HTERT RPE-1 (cell line): ENCODE data around the gene TARP.

Experiments used
- in situ Hi-C: fragments of 300-500 bp; cut with MboI; formaldehyde crosslinking; loops from 4 replicates; pipeline ENCODE4 v1.14.3; 2020; ENCODE audit warnings: low sequenced_read_pairs

The TARP gene

DNA sequence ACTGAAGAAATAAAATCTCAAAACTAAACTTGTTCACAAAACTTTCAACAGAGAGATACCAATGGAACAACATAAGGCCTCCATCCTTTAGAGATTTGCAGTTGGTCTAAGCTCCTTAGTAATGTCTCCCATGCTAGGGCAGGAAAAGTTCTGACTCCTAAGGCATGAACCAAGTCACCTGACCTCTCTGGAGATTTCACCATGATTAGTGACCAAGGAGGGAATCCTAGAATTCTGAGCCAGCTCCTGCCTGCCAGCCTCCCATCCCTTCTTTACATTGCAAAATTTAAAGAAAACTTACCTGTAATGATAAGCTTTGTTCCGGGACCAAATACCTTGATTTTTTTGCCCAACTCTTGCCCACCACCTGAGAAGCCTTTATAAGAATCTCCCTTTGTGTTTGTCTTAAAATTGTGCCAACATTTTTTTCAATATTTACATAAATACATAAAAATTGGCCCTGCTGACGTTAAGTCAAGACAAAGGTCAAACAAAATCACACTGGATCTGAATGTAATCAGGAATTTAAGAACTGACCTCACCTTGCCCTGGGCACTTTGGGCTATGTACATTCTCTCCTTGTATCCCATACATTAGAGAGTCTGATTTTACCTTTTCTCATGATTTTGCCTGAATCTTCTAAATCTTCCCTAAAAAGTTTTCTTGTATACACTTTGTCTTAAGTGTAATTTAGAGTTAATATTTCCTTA is at the start of gene TARP:
Gene TARP, minus strand, starts transcription at position 351 of the 710 bp plus-strand sequence.
- in situ Hi-C loops = no loop called here

DNA sequence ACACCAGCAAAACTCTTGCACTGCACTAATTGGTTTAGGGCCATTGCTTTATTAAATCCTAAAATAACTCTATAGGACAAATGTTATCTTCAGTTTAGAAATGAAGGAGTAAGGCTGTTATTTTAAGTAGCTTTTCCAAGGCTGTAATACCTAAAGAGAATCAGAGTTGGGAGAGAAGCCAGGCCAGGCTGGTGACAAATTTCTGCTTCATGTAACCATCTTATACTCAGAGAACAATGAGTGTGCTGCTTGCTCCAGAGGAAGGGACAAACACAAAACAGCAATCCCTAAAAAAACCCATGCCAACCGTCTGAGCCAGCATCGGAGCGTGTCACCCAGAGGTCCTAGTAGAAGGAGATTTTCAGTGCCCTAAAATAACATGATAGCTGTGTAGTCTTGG is 49.7 kb upstream of the TARP start:
- in situ Hi-C loops = no loop called here

DNA sequence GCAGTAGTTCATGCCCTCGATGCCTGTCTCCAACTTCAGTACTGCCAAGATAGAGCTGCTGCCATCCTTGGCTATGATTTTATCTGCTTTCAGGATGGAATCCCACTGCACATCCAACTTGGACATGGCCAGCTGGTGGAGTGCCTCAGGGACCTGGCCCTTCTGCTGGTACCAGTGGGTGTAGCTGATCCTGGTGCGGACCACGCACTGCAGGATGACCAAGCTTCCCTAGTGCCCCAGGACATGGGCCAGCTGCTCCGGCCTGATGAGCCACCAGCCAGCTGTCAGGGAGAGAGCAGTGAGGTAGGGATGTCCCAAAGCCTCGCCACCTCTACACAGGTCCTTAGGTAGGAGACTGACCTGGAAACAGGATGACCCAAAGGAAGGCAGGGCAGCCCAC is 49.0 kb upstream of the TARP start:
- in situ Hi-C loops = no loop called here

DNA sequence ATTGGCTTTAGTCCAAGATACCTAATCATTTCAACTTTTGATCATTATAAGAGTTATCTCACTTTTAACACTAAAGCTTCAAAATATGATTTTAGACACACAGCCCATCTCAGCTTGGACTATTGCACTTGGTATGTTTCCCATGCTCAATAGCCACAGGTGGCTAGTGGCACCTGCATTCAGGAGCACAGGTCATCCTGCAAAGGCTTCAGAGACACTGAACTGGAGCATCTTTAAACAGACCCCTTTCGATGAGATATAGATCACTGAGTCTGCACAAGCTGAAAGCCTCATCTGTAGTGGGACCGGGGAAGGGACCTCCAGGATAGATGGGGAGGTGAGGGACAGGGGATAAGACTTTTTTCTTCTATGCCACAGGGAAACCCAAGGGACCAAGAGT is 48.5 kb upstream of the TARP start:
- in situ Hi-C loops = no loop called here

DNA sequence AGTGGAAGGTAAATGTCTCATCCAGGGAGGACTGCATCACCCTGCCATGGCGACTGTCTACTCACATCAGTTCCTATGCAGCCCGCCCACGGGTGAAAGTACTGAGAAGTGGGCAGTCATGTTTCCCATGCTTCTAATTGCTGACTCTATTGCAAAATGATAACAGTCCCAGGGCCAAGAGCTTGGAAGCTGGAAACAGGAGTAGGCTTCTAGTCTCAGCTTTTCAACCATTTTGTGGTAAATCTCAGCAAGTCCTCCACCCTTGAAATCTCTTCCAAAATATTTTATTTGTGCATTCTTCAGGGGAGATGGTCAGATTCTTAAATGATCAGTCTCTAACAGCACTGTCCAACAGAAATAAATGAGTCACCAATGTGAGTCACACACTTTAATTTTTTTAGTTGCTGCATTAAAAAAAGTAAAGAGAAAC is 48.1 kb upstream of the TARP start:
- in situ Hi-C loops = no loop called here

DNA sequence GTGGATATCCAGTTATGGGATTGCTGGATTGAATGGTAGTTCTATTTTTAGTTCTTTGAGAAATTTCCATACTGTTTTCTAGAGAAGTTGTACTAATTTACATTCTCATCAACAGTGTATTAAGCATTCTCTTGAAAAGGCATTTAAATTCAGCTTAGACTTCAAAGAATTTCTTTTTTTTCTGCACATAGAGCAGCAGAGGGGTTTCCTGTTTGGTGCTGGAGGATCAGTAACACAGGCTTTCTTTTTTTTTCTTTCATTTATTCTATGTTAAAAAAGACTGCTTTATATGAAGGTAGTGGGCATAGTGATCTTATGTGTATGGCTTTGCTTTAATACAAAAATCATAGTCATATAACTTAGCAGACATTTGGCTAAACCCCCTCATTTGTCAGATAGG is 47.6 kb upstream of the TARP start:
- in situ Hi-C loops = no loop called here

DNA sequence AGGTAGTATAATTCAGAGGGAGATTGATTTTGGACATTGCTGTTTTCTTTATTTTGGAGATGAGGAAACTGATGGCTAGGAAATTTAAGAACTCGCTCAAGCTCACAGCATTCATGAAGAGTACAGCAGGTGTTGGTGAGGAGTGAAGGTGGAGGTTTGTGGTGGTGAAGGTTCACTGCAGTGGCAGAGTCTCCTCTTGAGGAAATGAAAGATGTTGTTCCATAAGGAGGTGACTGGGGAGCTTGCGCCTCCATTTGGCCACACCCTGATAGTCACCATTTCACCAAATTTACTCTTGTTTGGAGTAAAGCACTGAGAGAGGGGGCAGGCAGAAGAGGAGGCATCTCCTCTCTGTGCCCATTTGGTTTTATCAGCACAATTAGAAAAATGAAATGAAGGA is 46.4 kb upstream of the TARP start:
- in situ Hi-C loops = no loop called here

DNA sequence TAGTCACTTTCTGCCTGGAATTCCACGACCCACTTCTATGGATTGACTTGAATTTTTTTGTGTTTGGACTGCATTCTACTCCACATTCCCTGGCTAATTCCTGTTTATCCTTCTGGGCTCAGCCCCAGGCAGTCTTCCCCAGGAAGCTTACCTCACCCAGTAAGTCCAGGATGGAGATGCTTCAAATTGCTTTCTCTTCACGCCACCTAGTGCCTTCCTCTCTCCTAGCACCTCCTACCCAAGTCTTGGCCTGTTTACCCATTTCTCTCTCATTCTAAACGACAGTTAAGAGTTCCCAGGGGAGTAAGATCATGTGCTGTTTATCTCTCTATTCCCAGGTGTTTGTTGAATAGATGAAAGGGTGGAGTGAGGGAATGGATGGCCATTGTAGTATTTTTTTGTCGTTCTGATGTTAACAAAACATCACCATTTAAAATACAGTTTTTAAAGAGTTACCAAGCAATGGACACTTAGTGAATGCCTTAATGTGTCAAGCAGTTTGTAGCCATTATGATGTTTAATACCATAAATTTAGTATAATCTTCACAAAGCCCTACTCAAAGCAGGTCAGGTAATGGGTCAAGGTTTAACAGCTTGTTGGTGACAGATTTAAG is 45.5 kb upstream of the TARP start:
- in situ Hi-C loops = no loop called here

DNA sequence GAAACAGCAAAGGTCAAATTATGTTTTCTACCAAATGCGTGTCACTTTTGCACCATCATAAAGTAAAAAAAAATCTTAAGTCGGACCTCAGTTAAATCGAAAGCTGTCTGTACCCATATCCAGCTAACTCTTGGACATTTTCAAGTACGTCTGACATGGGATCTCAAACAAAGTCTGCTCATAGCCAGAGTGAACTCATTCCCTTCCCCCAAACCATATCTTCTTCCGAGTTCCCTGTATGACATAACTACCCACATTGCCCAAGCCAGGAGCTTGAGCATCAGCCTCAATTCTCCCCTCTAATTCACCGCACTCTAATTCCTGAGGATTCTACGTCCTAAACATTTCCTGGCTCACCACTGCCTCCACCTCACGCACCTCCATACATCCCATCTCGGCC is 44.8 kb upstream of the TARP start:
- in situ Hi-C loops = no loop called here

DNA sequence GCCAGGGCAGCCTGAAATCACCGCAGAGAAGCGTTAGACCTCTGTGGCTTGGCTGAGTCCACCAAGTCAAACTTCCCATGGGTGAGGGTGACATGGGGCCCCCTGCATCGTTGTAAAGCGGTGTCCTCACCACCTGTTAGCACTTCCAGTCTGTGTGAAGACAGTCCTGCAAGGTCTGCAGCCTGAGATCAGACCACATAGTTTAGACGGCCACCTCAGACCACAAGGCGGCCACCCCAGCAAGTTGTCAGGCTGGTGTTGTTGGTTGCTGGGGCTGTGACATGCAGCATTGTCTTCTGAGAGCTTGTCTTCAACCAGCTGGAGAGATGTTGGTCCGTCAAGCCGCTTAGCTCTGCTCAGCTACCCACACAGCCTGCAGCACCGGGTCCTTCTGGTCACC is 44.1 kb upstream of the TARP start:
- in situ Hi-C loops = no loop called here

DNA sequence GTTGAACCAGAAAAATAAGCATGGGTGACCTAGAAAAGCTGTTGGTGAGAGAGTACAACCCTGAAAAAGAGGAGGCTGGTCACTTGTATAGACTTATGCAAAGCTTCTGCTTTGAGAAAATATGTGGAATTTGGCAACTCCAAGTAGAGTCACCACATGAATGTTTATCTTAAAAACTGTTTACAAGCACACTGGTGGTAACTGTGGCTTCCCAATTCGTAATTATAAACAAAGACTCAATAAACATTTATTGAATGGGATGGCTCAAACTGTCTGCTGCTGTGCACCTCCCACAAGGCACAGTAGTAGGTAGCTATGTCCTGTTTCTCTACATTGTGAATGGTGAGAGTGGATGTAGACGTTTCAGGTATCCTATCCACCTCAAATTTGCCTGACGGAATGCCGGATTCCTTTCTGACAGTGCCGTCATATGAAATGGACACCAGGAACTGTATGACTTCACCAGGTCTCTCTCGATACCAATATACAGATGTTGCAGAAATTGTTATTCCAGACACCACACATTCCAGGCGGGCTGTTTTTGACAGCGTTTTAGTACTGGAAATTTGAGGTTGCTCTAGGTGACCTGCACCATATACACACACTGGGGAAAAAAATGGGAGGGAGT is 43.4 kb upstream of the TARP start:
- in situ Hi-C loops = no loop called here

DNA sequence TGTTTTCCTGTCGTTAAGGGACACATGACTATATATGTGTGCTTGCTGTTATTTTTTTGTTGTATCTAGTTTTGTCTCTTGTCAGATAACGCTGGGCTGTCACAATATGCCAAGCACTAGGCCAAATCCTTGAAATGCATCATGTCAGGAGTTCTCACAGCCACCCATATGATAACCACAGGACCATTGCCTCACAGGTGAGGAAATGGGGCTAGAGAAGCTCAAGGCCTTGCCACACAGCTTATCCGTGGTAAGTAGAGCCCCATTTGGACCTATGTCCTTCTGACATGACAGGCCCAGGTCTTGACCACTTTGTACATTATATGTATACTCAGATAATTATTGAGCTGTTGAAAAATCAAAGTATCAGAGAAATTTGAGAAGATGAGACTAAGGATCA is 42.0 kb upstream of the TARP start:
- in situ Hi-C loops = no loop called here

DNA sequence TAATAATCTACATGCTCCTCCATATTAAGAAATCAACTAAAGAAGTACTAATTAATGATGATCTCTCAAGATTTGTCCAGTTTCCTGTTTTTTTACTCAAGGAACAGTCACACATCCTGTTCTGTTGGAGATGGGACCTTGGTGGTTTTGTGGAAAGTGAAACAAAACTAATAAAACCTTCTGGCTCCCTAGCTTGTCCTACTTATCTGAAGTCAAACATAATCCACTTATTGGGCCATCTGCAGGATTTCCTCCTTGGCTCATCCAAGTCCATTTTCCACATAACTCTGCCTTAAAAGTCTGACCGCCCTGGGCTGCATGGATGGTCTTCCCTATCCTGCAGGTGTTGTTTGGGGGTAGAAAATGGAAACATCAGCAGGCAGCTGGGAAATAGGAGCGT is 39.4 kb upstream of the TARP start:
- in situ Hi-C loops = no loop called here

DNA sequence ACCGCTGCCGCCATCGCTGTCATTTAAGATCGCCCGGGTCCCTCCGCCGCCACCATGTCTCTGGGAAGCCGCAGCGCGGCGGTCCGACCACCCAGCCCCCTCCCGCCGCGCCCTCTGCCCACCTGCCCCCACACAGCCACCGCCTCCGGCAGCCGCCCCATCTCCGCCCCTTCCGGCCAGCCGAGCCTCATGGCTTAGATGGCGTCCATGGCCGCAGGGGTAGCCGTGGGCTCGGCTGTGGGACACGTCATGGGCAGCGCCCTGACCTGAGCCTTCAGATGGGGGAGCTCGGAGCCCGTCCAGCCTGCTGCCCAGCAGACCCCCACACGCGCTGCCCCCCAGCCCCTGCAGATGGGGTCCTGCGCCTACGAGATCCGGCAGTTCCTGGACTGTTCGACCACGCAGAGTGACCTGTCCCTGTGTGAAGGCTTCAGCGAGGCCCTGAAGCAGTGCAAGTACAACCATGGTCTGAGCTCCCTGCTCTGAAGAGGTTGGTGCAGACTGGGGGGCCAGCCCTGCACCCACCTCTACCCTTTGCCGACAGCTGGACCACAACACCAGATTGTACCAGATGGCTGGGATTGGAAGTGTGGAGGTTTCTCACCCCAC is 38.0 kb upstream of the TARP start:
- in situ Hi-C loops = no loop called here

DNA sequence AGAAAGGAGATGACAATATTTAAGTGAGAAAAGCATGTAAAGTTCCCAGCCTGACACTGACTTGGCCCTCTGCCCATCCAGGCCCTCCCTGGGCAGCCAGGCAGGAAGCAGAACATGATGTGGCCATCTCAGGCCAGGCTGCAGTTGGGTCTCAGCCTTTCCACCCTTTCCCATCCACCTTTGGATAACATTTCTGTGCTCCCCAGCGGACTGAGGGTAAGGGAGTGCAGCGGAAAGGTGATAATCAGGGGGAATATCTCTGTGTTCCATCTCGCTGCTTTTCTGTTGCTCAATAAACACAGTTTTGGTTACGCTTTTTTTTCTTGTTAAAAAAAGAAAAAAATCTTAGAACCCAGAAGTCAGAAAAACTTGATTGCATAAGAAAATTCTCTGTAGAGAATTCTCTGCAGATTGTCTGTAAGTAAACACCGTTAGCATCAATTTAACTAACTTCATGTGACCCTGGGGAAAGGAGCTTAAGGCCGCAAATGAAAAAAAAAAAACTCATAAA is 37.2 kb upstream of the TARP start:
- in situ Hi-C loops = no loop called here

DNA sequence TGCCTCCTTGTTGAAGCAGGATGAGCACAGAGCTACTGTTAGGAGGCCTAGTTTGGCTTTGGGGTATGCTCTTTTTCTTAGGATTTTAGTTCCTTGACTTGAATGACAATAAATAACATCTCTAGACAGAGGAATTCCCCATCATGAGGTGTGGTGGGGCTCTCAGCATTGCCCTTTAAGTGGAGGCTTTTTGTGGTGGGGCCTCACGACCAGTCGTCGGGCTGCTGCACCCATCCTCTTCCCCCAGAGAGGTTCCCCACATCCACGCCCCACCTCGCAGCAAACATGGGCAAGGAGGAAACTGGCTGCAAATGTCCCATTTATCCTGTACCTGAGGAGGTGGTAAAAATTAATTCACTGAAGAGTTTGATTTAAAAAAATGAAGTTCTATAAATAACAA is 36.1 kb upstream of the TARP start:
- in situ Hi-C loops = no loop called here

DNA sequence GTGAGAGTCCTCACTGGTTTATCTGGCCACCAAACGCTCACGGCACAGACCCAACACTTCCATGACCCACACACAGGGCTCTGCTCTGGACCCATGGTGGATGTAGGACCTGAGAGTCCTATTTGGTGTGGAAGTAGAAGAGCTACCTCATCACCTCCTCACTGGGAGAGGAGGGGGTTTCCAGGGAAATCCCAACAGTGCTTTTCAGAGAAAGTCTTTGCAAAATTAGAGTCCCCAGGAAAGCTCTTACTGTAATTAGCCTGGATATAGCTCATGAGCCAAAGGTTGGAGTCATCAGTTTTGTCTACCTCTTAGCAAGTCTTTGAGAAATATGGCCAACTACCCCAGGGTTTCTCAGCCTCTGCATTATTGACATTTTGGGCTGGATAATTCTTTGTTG is 34.7 kb upstream of the TARP start:
- in situ Hi-C loops = no loop called here

DNA sequence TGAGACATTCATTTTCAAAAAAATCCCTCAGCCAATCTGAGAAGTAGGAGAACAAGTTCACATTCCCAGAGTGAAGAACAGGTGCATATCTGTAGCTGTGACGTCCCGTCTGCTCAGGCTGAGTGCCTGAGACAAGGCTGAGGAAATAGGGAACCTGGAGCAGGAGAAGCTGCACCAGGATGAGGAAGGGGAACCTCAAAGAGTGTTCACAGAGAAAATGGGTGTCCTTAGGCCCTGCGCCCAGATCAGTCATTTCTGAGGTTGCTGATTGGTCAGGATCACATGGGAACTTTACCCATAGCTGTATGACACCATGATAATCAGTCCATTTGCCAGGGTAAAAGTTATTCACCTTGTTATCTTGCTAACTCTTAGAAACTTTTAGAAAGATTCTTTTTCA is 34.2 kb upstream of the TARP start:
- in situ Hi-C loops = no loop called here

DNA sequence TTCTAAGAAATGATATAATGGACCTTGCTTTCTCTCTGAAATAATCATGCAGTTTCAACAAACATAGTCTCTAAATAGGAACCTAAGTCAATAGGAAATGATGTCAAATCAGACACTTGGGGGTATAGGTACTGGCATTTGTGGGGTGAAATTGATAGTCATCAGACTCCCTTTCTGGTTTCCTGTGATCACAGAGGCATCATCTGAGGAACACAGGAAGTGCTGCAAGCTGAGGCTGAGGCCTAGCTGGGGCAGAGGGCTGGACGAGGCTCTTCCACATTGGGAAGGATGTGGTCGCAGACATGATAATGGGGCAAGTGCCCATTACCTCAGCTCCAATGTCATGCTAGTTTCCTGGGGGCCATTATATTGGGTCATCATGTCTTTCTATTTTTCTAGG is 33.5 kb upstream of the TARP start:
- in situ Hi-C loops = no loop called here

DNA sequence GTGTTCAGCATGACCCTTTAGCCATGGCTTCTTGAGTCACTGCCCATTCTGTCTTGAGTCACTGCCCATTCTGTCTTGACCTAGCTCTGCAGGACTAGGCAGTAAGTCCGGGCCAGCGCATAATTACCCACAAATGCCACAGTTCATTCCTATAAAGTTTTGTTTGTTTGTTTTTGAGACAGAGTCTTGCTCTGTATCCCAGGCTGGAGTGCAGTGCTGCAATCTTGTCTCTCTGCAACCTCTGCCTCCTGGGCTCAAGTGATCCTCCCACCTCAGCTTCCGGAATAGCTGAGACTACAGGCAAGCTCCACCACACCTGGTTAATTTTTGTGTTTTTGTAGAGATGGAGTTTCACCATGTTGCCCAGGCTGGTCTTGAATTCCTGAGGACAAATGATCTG is 32.7 kb upstream of the TARP start:
- in situ Hi-C loops = no loop called here

DNA sequence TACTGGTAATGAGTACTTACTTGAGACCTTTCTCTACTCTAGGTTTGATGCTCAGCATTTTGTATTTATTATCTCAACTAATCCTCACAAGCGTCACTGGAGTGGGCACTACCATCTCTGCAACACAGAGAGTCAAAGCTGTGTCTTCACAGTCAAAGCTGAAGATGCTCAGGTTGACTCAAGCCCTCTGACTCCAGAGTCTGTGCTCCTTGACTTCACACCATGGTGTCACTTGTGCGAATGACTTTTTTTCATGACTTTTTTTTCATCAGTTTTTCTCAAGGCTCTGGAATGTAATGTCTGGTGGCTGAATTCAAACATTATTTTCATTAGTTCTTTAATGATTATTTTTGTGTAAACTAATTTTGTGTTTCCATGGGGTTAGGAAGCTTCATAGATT is 30.4 kb upstream of the TARP start:
- in situ Hi-C loops = no loop called here

DNA sequence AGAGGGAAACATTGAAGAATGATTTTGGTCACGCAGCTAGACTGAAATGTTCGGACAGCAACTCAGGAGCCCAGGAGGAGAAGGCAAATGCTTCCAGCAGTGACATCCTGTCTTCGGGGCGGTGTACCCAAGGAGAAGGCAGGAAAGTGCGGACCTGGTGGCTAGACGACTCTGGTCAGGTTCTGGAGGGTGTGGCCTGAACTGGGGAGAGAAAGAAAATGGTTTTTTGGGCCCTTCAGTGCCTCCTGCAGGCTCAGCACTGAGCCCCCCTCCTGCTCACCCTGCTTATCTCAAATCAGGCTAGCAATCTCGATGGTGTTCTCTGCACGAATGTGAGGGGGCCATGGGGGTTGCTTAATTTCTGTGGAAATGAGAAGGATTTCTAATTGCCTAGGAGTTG is 26.7 kb upstream of the TARP start:
- in situ Hi-C loops = no loop called here
